Panc1 (cell line): ENCODE results near the gene SCN7A. TPM values are rescaled to one million over a fixed set of nuclear protein-coding genes. Genes with fewer than 3 reads are reported as not detected.

ENCODE experiments used
- ATAC-seq: fragments of 200-7000 bp; cut with Tn5 transposase; 2 replicates; pipeline ENCODE4 v1.9.1; 2020; ENCODE audit warnings: mild to moderate bottlenecking, moderate library complexity
- BruUV-seq: library from RNA; stranded (reverse); fragments of 400-500 nt; replicated peaks from 2 replicates; lab custom pipeline; 2021; lab: Mats Ljungman, UMichigan
- CTCF ChIA-PET: fragments of 300-600 bp; sonication (Branson Sonifier 250); formaldehyde crosslinking; loops from one replicate; lab custom pipeline; 2022; ENCODE audit warnings: antibody characterized with exemption; lab: Charles Lee
- POLR2A ChIA-PET: fragments of 300-600 bp; sonication (Branson Sonifier 250); formaldehyde crosslinking; loops from one replicate; lab custom pipeline; 2022; ENCODE audit warnings: antibody characterized with exemption; lab: Charles Lee
- DNase-seq: peaks from one replicate; pipeline ENCODE4 v3.0.0-alpha.2; 2010; ENCODE audit warnings: low read depth, low spot score
- H3K27ac ChIP-seq: 2 replicates; pipeline ENCODE4 v1.5.1; 2011; ENCODE audit warnings: mild to moderate bottlenecking, low read length, inconsistent platforms
- H3K27me3 ChIP-seq: fragments of 200-500 bp; sonication (Bioruptor generic); 2 replicates; pipeline ENCODE4 v1.6.0; 2014; ENCODE audit warnings: low read length, inconsistent platforms; ENCODE audit not compliant: control insufficient read depth, insufficient read depth
- H3K36me3 ChIP-seq: fragments of 200-500 bp; sonication (Bioruptor generic); 2 replicates; pipeline ENCODE4 v1.5.1; 2014; ENCODE audit warnings: inconsistent platforms, mild to moderate bottlenecking, low read length, moderate library complexity; ENCODE audit not compliant: control insufficient read depth, insufficient read depth
- H3K4me1 ChIP-seq: 2 replicates; pipeline ENCODE4 v1.5.1; 2011; ENCODE audit warnings: inconsistent platforms, mild to moderate bottlenecking, low read length, moderate library complexity; ENCODE audit not compliant: control insufficient read depth, insufficient read depth
- H3K4me3 ChIP-seq, 2 experiments: 2 replicates each; pipeline ENCODE4 v1.5.1; 2011 to 2012; ENCODE audit warnings: low read depth in 2 of 2, low read length in 2 of 2, mild to moderate bottlenecking in 2 of 2, inconsistent platforms in 1 of 2, moderate library complexity in 1 of 2
- H3K9me3 ChIP-seq: fragments of 200-500 bp; sonication (Bioruptor generic); 2 replicates; pipeline ENCODE4 v1.5.1; 2014; ENCODE audit warnings: low read depth, mild to moderate bottlenecking, inconsistent platforms, low read length, moderate library complexity; ENCODE audit not compliant: control insufficient read depth, insufficient read depth
- POLR2AphosphoS5 ChIP-seq: IDR thresholded peaks from 2 replicates; pipeline ENCODE4 v1.6.1; 2012; ENCODE audit warnings: mild to moderate bottlenecking, low read depth, low read length, moderate library complexity
- SIN3A ChIP-seq: IDR thresholded peaks from 2 replicates; pipeline ENCODE4 v1.6.1; 2012; ENCODE audit warnings: low read depth, mild to moderate bottlenecking, low read length, moderate library complexity, borderline replicate concordance; ENCODE audit not compliant: insufficient read depth
- TCF7L2 ChIP-seq: IDR thresholded peaks from 2 replicates; pipeline ENCODE4 v1.6.1; 2011; ENCODE audit warnings: mild to moderate bottlenecking, low read depth, low read length, inconsistent platforms
- in situ Hi-C: cut with HindIII; loops from 2 replicates; pipeline ENCODE4 v1.10.0; 2016; ENCODE audit warnings: low sequenced_read_pairs, low pct_unique_long_range_greater_than_20kb
- intact Hi-C: fragments of 100-400 bp; cut with micrococcal nuclease; formaldehyde crosslinking; loops from one replicate; pipeline ENCODE4 v1.10.0; 2022; ENCODE audit not compliant: unreplicated experiment
- total RNA-seq: library from RNA; stranded (reverse); gene quantifications from one replicate; pipeline ENCODE4 v1.2.1, GENCODE V29; 2021; ENCODE audit not compliant: unreplicated experiment
- TF ChIP-seq, protein P1 (sequence below), 2 experiments: IDR thresholded peaks; 2 replicates each; pipeline ENCODE4 v1.6.1; 2011 to 2012; ENCODE audit warnings: low read depth in 2 of 2, control low read depth in 1 of 2, low read length in 1 of 2, mild to moderate bottlenecking in 1 of 2, moderate library complexity in 1 of 2; ENCODE audit not compliant: insufficient read depth in 1 of 2
- TF ChIP-seq, protein P2 (sequence below): fragments of 450-650 bp; IDR thresholded peaks from 2 replicates; pipeline ENCODE4 v1.5.1; 2017; ENCODE audit warnings: mild to moderate bottlenecking

Gene SCN7A
- total RNA-seq, 1 experiment from 2014 or later = 0.03 TPM

DNA sequence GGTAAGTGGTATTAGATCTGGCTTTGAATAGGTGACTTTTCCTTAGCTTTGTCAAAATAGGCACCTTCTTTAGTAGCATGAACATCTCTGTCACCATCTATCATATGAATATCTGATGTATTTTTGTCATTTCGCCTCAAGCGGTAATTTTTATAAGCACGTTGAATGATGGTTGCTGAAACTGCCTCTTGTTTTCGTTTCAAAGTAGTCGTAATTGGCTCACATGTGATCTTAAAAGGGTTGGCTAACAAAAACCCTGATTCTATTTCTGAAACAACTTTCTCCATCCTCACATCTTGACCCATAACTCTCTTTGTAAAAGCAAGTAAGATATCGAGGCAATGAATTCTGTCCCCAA, 88.5 kb downstream of the SCN7A start:
- no TSS peak for BruUV-seq
- CTCF ChIA-PET = no interaction called here
- ATAC-seq (no peak), DNase-seq (no peak)
- H3K27me3 ChIP-seq = no peaks in the 10 kb centered on the region
- H3K27ac ChIP-seq = no peak overlapping the region
- no peaks in the 10 kb centered on the region for H3K9me3 ChIP-seq
- in situ Hi-C loops (no loop called here), intact Hi-C loops (no loop called here)
- H3K4me1 ChIP-seq = no peaks in the 10 kb centered on the region
- H3K4me3 ChIP-seq = no peak overlapping the region
- H3K36me3 ChIP-seq = no peaks in the 10 kb centered on the region
- POLR2A ChIA-PET = no interaction called here
- TF ChIP-seq POLR2AphosphoS5 (no peak), TCF7L2 (no peak), SIN3A (no peak)
- TF ChIP-seq, protein P1, sequence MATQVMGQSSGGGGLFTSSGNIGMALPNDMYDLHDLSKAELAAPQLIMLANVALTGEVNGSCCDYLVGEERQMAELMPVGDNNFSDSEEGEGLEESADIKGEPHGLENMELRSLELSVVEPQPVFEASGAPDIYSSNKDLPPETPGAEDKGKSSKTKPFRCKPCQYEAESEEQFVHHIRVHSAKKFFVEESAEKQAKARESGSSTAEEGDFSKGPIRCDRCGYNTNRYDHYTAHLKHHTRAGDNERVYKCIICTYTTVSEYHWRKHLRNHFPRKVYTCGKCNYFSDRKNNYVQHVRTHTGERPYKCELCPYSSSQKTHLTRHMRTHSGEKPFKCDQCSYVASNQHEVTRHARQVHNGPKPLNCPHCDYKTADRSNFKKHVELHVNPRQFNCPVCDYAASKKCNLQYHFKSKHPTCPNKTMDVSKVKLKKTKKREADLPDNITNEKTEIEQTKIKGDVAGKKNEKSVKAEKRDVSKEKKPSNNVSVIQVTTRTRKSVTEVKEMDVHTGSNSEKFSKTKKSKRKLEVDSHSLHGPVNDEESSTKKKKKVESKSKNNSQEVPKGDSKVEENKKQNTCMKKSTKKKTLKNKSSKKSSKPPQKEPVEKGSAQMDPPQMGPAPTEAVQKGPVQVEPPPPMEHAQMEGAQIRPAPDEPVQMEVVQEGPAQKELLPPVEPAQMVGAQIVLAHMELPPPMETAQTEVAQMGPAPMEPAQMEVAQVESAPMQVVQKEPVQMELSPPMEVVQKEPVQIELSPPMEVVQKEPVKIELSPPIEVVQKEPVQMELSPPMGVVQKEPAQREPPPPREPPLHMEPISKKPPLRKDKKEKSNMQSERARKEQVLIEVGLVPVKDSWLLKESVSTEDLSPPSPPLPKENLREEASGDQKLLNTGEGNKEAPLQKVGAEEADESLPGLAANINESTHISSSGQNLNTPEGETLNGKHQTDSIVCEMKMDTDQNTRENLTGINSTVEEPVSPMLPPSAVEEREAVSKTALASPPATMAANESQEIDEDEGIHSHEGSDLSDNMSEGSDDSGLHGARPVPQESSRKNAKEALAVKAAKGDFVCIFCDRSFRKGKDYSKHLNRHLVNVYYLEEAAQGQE (IDR thresholded peaks at IDR 0.05; ENCODE audit: insufficient read depth in 1 of 2, low read depth in 2 of 2, low read length in 1 of 2) = no peak
- TF ChIP-seq, protein P2, sequence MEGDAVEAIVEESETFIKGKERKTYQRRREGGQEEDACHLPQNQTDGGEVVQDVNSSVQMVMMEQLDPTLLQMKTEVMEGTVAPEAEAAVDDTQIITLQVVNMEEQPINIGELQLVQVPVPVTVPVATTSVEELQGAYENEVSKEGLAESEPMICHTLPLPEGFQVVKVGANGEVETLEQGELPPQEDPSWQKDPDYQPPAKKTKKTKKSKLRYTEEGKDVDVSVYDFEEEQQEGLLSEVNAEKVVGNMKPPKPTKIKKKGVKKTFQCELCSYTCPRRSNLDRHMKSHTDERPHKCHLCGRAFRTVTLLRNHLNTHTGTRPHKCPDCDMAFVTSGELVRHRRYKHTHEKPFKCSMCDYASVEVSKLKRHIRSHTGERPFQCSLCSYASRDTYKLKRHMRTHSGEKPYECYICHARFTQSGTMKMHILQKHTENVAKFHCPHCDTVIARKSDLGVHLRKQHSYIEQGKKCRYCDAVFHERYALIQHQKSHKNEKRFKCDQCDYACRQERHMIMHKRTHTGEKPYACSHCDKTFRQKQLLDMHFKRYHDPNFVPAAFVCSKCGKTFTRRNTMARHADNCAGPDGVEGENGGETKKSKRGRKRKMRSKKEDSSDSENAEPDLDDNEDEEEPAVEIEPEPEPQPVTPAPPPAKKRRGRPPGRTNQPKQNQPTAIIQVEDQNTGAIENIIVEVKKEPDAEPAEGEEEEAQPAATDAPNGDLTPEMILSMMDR = no peak

DNA sequence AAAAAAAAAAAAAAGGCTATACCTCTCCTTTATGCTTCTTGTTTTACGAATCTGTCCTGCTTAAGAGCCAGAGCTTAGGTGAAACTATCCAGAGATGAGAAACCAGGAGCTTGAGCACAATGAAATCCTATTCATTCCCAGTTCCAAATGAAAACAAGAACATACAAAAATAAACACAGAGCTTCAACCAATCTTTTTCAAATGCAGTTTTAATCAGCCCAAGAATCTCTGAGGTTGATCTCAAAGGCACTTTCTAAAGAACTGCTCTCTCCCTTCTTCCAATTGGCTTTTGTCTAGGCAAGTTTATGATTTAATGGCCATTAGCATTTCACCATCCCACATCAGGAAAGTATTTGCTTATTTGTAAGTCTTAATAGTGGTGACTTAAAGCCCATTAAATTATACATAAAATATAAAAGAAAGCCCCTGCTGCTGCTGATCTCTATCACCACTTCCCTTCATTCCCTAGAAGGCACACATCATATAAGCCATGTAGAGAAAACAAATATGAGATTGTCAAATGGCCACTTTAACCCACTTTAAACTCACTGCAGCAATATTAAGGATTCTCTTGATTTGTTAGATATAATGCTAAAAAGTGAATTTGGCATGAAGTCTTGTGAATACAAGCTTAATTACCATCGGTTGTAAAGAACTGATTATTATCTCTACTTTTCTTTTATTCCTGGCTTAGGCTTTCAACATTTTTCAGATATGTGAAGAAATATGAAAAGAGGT, 89.0 kb downstream of the SCN7A start:
- in situ Hi-C loops (no loop called here), intact Hi-C loops (no loop called here)
- Histone ChIP-seq H3K36me3 (no peaks in the 10 kb centered on the region), H3K27me3 (no peaks in the 10 kb centered on the region), H3K4me1 (no peaks in the 10 kb centered on the region), H3K27ac (no peak overlapping the region), H3K9me3 (no peaks in the 10 kb centered on the region), H3K4me3 (no peak overlapping the region)
- ATAC-seq (no peak), DNase-seq (no peak)
- CTCF ChIA-PET = no interaction called here
- no peak for TF ChIP-seq SIN3A
- TF ChIP-seq, protein P1 (IDR thresholded peaks at IDR 0.05; ENCODE audit: insufficient read depth in 1 of 2, low read depth in 2 of 2, low read length in 1 of 2) = no peak
- TF ChIP-seq TCF7L2 = no peak
- TF ChIP-seq, protein P2 = no peak
- no peak for TF ChIP-seq POLR2AphosphoS5
- BruUV-seq = no TSS peak
- POLR2A ChIA-PET = no interaction called here
